ENCODE data around the gene FBXL16. TPM values are rescaled to one million over a fixed set of nuclear protein-coding genes. Genes with fewer than 3 reads are reported as not detected.

Gene FBXL16
- total and polyA plus RNA-seq, 2 donors (not counting 3 experiments of a cell fraction or from before 2014, with no cell fraction given) = 0.07 to 0.22 TPM

DNA sequence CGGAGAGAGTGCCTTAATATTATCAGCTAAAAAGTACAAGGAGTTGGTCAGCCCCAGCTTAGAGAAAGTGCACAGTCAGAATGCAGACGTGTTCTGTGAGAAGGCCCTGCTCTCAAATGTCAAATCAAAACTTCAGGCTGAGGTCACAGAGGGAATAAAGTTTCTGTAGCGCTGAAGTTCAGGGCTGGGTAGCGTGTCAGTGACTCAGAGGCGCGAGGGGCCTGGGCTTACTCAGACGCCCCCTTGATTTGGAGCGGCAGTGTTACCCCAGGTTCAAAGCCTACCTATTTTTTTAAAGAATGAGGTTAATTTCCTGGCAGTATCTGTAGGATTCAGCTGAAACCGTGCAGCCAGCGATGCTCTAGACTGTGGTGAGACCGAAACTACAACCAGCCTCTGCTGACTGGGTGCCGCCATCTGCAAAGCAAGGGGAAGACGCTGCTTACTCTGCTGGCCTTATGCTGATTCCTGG lies 30.4 kb upstream of the FBXL16 start:
- Histone ChIP-seq H4K20me1 (replicated peaks; ENCODE audit: control insufficient read depth, extremely low read depth, insufficient read depth, low read length) (no peaks in the 10 kb centered on the region), H3K9me3 (replicated peaks; ENCODE audit: control insufficient read depth, insufficient read depth, low read length) (no peaks in the 10 kb centered on the region), H3K79me2 (ENCODE audit: control insufficient read depth, insufficient read depth, low read length) (peaks cover 6% of the 10 kb centered on the region), H3K27ac (ENCODE audit: insufficient read depth, low read depth, low read length) (no peak overlapping the region), H2AFZ (ENCODE audit: low read depth, low read length) (no peak overlapping the region), H3K9me1 (replicated peaks; ENCODE audit: control insufficient read depth, extremely low read depth, insufficient read depth, low read length) (no peaks in the 10 kb centered on the region), H3K9ac (replicated peaks; ENCODE audit: extremely low read depth, insufficient read depth, low read length) (no peak overlapping the region), H3K36me3 (ENCODE audit: control insufficient read depth in 2 of 2, extremely low read depth in 1 of 2, insufficient read depth in 2 of 2, low read length in 2 of 2) (peaks cover 7 to 42% of the 10 kb centered on the region in 2 experiments), H3K4me2 (ENCODE audit: insufficient read depth, low read length) (no peak overlapping the region), H3K4me1 (ENCODE audit: control insufficient read depth, extremely low read depth, insufficient read depth, low read length) (peaks cover 7% of the 10 kb centered on the region), H3K4me3 (replicated peaks in 1 of 3; ENCODE audit: insufficient read depth in 1 of 3, low read depth in 1 of 3, low read length in 3 of 3) (no peak overlapping the region), H3K27me3 (ENCODE audit: control insufficient read depth in 2 of 2, insufficient read depth in 2 of 2, low read length in 2 of 2) (no peaks in the 10 kb centered on the region)
- ChIA-PET POLR2A (no interaction called here), CTCF (no interaction called here)
- dilution Hi-C loops (cut with MboI; ENCODE audit: extremely low pct_ligation_motif_present, low sequenced_read_pairs) (no loop called here), intact Hi-C loops (cut with micrococcal nuclease) (no loop called here)
- TF ChIP-seq CTCF (IDR thresholded peaks at IDR 0.05; ENCODE audit: extremely low read depth in 1 of 2, insufficient read depth in 1 of 2, low read depth in 1 of 2, low read length in 2 of 2) (no peak), FOS (IDR thresholded peaks at IDR 0.05; ENCODE audit: borderline replicate concordance, insufficient read depth, low read length) (no peak), EZH2 (IDR thresholded peaks at IDR 0.05; ENCODE audit: borderline replicate concordance, low read depth, low read length, severe bottlenecking) (no peak), MYC (IDR thresholded peaks at IDR 0.05; ENCODE audit: low read depth, low read length) (no peak), POLR2A (IDR thresholded peaks at IDR 0.05; ENCODE audit: low read depth, low read length) (no peak)
- TF ChIP-seq, protein P1, sequence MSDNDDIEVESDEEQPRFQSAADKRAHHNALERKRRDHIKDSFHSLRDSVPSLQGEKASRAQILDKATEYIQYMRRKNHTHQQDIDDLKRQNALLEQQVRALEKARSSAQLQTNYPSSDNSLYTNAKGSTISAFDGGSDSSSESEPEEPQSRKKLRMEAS (IDR thresholded peaks at IDR 0.05; ENCODE audit: insufficient read depth, insufficient read length) = no peak
- no peak for DNase-seq (ENCODE audit: low read depth, low spot score)
- BruUV-seq (replicated peaks) = no TSS peak
- FAIRE-seq = no peak
